ENCODE data around the gene TCERG1L. TPM values are rescaled to one million over a fixed set of nuclear protein-coding genes. Genes with fewer than 3 reads are reported as not detected.

The TCERG1L gene
- total and polyA plus RNA-seq, 10 donors = 0.03 to 1.2 (median 0.30) TPM; not detected in 3

DNA sequence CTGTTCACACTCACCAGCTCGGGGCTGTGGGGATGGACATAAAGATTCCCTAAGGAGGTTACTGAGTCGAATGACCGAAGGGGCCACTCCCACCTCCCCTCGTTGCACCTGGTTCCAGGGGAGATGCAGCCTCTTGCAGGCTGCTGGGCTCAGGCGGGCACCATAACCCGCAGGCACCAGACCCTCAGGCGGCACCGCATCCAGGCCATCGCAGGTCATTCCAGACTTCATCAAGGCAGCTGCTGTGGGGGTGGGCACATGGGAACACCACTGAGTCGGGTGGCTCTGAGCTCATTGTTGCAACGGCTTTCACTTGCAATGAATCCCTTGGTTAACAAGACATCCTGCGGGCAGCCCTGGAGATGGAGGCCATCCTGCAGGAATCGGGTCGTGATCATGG lies 221.7 kb downstream of the TCERG1L start:
- DNase-seq = no peak
- 90 to 93% (median 92%) methylated on average over 9 to 14 of the region's 14 CpGs for WGBS, 5 donors

DNA sequence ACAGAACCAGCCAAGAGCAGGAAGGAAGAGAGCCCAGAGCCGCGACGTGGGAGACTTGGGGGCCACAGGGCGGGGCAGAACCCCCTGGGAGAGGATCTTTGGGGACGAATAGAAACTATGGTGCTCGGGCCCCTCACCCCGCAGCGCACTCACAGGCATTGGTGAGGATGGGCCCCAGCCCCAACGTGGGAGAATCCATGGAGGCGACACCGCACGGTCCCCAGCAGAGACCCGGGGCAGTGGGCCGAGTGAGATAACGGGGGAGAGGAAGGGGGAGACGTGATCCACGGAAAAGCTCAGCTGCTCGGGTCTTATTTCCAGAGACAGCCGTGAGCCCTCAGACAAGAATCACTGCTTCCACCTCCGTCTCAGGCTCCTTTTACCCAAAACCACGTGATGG lies 222.4 kb downstream of the TCERG1L start:
- Histone ChIP-seq H3K9me3 (no peaks in the 10 kb centered on the region), H3K4me1 (peaks cover 0 to 10% (median 6%) of the 10 kb centered on the region in 6 donors), H3K4me3 (no peak overlapping the region), H3K27ac (no peak overlapping the region), H3K27me3 (replicated peaks in 1 of 7) (no peaks in the 10 kb centered on the region), H3K36me3 (no peaks in the 10 kb centered on the region)
- peak; percentile 64 for DNase-seq
- intact Hi-C loops (cut with DNase I; ENCODE audit: low total_unique reads) = no loop called here
- TF ChIP-seq POLR2AphosphoS5 (IDR thresholded peaks at IDR 0.05) = no peak
- TF ChIP-seq, protein P1, sequence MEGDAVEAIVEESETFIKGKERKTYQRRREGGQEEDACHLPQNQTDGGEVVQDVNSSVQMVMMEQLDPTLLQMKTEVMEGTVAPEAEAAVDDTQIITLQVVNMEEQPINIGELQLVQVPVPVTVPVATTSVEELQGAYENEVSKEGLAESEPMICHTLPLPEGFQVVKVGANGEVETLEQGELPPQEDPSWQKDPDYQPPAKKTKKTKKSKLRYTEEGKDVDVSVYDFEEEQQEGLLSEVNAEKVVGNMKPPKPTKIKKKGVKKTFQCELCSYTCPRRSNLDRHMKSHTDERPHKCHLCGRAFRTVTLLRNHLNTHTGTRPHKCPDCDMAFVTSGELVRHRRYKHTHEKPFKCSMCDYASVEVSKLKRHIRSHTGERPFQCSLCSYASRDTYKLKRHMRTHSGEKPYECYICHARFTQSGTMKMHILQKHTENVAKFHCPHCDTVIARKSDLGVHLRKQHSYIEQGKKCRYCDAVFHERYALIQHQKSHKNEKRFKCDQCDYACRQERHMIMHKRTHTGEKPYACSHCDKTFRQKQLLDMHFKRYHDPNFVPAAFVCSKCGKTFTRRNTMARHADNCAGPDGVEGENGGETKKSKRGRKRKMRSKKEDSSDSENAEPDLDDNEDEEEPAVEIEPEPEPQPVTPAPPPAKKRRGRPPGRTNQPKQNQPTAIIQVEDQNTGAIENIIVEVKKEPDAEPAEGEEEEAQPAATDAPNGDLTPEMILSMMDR (IDR thresholded peaks at IDR 0.05 in 8 of 11, conservative IDR thresholded peaks at IDR 0.05 in 3 of 11) = no peak
- TF ChIP-seq POLR2A (IDR thresholded peaks at IDR 0.05) = no peak
- WGBS, 5 donors = 72 to 88% (median 82%) methylated on average over 16 to 21 of the region's 21 CpGs

More for the DNA sequence above, 221.7 kb downstream of the TCERG1L start:
- H3K9me3 ChIP-seq = no peaks in the 10 kb centered on the region
- H3K36me3 ChIP-seq = no peaks in the 10 kb centered on the region
- no peak overlapping the region for H3K4me3 ChIP-seq
- TF ChIP-seq, protein P1 (IDR thresholded peaks at IDR 0.05 in 8 of 11, conservative IDR thresholded peaks at IDR 0.05 in 3 of 11) = no peak
- no peak for TF ChIP-seq POLR2A (IDR thresholded peaks at IDR 0.05)
- intact Hi-C loops (cut with DNase I; ENCODE audit: low total_unique reads) = no loop called here
- H3K27ac ChIP-seq = no peak overlapping the region
- H3K4me1 ChIP-seq = peaks cover 0 to 17% (median 11%) of the 10 kb centered on the region in 6 donors
- no peaks in the 10 kb centered on the region for H3K27me3 ChIP-seq (replicated peaks in 1 of 7)

DNA sequence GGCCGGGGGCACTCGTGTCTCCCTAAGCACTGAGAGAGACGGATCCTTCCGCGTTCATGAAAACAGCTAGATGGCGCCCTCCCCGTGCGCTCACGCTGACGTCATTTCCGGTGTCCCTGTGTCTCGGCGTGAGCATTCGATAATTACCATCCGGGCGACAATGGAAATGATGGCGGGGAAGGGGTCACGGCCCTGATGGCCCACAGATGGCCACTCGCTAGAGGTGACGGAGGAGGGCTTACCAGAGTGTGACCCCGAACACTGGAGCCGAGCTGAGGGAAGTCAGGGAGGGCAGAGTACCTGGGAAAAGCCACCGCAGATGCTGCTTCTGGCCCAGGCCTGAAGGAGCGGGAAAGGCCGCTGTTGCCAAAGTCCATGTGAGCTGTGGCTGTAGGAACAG lies 222.9 kb downstream of the TCERG1L start:
- peak; percentile 37 for DNase-seq
- no peak overlapping the region for H3K27ac ChIP-seq
- intact Hi-C loops (cut with DNase I; ENCODE audit: low total_unique reads) = no loop called here
- no peaks in the 10 kb centered on the region for H3K36me3 ChIP-seq
- no peak overlapping the region for H3K4me3 ChIP-seq
- TF ChIP-seq, protein P1 (IDR thresholded peaks at IDR 0.05 in 8 of 11, conservative IDR thresholded peaks at IDR 0.05 in 3 of 11) = no peak
- no peaks in the 10 kb centered on the region for H3K27me3 ChIP-seq (replicated peaks in 1 of 7)
- H3K9me3 ChIP-seq = no peaks in the 10 kb centered on the region
- peaks cover 0 to 10% (median 4%) of the 10 kb centered on the region in 6 donors for H3K4me1 ChIP-seq
- 87 to 91% (median 88%) methylated on average over 25 of the region's 25 CpGs for WGBS, 5 donors

DNA sequence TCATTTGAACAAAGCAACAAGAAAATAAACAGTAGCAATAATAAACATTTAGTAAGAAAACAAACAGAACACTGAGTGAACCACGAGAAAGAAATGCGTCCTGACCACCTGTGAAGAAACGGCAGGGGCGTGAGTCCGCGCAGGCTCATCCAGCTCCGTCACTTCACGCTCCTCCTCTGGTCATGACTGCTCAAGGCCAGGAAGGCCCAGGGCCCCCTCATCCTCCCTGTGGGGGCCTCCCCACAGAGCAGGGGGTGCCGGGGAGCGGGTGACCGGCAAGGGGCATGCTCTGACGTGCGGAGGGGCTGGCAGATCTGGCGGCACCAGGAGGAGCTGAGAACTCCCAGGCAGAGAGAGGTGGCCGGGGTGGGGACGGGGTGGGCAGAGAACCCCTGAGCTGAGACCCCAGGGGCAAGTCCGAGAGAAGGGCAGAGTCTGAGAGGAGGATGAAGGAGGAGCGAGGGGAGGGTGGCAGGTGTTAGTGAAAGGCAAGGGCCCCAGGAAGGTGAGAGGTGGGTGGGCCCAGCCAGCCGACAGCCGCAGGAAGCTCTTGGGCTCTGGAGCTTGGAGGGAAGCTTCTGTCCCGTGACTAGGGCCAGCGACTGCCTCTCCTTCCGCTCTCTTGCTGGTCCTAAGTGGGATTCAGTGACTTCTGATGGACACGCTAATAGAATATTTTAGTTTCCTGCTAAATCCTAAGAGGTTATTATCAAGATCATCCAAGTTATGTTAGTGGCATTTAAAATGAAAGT lies 223.9 kb downstream of the TCERG1L start:
- DNase-seq = peak; percentile 64
- Histone ChIP-seq H3K9me3 (no peaks in the 10 kb centered on the region), H3K4me1 (peaks cover 0 to 16% (median 12%) of the 10 kb centered on the region in 6 donors), H3K27me3 (replicated peaks in 1 of 7) (no peaks in the 10 kb centered on the region), H3K27ac (no peak overlapping the region), H3K4me3 (no peak overlapping the region), H3K36me3 (no peaks in the 10 kb centered on the region)
- 85 to 91% (median 88%) methylated on average over 24 of the region's 24 CpGs for WGBS, 5 donors
- TF ChIP-seq, protein P1 (IDR thresholded peaks at IDR 0.05 in 8 of 11, conservative IDR thresholded peaks at IDR 0.05 in 3 of 11) = no peak
- no peak for TF ChIP-seq POLR2AphosphoS5 (IDR thresholded peaks at IDR 0.05)
- TF ChIP-seq POLR2A (IDR thresholded peaks at IDR 0.05) = no peak
- intact Hi-C loops (cut with DNase I; ENCODE audit: low total_unique reads) = no loop called here
